ENCODE results near the gene MBD1.
"Not testable (repeated sequence)": the region's sequence is repeated elsewhere in the genome, so short reads cannot be mapped to it uniquely, and the experiment has no call there.

Gene MBD1

DNA sequence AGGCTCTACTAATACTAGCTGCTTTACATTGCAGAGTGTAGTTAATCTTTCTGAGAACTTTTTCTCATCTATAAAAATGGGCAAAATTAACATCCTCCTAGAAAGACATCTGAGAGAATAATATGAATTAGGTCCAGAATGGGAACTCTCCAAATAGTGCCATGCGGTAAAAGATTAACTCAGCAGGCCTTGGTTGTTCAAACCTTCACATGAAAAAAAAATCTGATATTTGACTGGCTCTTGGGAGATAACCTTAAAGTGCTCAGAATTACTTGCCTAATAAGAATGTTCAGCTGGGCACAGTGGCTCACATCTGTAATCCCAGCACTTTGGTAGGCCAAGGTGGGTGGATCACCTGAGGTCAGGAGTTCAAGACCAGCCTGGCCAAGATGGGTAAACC, 11.7 kb upstream of the MBD1 start:
- no peak for DNase-seq

DNA sequence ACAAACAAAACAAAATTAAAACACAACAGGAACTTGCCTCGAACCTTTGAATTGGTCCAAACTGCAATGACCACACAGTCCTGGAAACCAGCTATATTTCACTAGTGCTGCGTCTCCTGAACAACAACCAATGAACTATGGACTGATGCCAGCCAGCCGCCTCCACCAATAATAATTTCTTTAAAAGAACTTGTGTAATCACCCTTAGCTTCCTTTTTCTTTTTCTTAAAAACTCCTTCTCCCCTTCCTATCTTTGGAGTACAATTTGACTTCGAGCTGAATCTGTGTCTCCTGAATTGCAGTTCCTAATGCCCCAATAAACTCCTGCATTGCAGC, 7.8 kb upstream of the MBD1 start:
- DNase-seq = no peak

DNA sequence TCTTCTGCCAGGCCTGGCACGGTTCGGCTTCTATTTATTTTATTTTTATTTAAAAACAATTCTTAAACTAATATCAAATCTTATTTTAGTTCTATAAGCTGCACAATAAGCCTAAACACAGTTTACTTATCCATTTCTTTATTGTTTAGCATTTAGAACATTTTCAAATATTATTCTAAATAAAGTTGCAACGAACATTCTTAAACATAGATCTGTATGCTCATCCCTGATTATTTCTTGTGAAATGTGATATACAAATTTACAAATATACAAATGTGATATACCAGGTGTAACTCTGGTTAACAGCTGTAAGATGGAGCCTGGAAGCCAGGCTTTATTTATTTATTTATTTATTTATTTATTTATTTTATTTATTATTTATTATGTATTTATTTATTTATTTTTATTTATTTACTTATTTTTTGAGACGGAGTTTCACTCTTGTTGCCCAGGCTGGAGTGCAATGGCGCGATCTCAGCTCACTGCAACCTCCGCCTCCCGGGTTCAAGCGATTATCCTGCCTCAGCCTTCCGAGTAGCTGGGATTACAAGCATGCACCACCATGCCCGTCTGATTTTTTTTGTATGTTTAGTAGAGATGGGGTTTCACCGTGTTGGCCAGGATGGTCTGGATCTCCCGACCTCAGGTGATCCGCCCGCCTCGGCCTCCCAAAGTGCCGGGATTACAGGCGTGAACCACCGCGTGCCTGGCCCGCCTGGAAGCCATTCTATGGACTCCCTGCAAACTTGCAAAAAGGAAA, 7.2 kb upstream of the MBD1 start:
- DNase-seq = not testable (repeated sequence)

DNA sequence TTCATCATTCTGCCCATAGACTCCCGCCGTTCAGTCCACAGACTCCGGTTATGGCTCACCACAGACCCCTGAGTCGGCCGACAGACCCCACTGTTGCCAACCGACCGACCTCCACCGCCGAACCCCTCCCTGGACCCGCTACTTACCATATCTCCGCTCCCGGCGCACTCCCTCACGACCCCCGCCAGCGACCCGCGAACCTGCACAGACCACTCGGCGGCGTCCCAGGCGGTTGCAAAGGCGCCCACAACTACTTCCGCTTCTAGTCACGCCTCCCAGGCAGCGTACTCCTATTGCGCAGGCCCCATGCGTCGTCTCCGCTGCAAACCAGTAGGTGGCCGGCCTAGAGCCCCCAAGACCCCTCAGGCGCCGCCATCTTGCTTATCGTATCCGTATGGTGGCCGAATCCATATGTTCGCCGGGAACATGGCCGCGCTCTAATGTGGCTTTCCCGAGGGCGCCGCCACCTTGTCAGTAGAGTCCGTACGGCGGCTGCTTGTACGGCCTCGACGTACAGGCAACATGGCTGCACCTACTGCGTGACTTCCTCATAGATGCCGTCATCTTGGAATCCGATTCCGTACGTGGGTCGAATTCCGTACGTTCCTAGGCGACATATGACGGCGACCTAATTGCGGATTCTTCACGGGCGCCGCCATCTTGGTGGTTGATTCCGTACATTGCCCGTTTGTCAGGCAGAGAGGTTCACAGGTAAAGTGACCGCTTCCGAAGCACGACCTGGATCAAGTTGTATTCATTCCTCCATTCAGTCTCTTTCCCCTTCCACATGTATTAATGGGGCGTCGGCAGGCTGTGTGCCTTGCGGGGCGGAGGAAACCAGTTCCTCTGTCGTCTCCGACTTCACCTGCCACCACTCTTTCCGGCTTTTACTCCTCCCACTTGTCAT, 6.4 kb upstream of the MBD1 start, which contains the start of gene CXXC1:
Gene CXXC1, minus strand, starts transcription at position 252 of the 907 bp plus-strand sequence. Its CDS starts 103 bp downstream, at position 149.
- DNase-seq = peak; percentile 99

DNA sequence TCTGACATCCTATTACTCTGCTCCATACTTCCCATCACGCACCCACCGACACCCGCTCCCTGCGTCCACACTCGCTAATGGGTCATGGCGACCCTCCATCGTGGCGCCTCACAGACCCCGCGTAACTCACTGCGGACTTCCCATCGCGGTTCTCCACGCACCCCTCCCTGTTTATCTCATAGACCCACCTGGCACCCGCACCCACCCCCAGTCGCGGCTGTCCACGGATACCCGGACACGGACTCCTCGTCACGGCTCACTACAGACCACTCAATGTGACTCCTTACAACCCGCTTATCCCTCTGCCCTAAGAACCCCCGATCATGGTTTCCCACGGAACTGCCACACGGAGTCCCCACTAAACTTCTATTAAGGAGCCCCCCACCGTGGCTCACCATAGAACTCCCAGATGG, 5.7 kb upstream of the MBD1 start:
- DNase-seq = no peak

DNA sequence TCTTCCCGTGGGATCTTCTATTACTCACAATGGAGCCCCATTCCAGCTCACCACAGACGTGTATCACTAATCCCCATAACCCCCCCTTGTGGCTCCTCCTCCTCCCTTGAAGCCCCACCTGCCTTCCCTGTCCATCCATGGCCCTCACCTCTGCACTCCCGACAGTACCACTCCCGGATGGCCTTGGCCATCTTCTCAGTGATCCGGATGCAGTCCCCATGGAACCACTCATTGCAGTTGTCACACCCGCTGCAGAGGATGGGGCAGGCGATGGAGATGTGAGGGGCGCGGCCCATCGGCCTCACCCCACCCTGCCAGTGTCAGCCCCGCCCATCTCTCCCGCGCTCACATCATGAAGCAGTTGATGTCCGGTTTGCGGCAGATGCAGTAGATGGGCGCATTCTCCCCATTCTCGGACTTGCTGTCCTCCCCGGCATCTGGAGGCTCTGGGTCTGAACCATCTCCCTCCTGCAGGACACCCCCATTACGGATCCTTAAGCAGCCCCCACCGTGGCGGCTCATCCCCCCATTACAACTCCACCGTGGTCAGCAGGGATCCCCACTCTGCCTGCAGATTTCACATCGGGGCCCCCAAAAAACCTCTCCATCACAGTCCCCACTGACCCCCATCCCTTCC, 5.2 kb upstream of the MBD1 start:
- peak; percentile 34 for DNase-seq

DNA sequence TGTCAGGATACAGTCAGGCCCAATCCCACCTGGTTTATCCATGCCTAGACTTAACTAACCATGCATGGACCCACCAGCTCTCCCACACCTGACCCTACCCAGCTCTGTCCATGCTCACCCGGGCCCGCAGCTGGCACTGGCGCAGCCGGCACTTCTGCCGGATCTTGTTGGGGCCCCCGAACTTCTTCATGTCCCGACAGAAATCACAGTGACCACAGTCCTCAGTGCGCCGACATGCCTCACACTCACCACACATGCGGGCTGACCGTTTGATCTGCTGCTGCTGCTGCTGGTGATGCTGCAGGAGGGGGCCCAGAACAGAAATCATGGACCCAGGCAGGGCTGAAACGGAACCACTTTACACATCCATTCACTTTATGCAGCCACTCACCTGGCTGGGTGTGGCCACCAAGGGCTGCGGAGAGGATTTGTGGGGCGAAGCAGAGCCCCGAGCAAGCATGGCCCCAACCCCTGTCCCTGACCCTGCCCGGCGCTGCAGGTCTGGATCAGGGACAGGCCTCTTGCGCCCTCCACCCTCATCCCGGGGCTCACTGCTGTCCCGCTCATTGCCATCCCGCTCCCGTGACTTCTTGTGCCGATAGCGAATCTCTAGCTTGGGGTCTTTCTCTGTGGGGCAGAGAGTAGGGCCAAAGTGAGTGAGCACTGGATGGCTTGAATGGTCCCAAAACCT, 4.5 kb upstream of the MBD1 start:
- DNase-seq = no peak

DNA sequence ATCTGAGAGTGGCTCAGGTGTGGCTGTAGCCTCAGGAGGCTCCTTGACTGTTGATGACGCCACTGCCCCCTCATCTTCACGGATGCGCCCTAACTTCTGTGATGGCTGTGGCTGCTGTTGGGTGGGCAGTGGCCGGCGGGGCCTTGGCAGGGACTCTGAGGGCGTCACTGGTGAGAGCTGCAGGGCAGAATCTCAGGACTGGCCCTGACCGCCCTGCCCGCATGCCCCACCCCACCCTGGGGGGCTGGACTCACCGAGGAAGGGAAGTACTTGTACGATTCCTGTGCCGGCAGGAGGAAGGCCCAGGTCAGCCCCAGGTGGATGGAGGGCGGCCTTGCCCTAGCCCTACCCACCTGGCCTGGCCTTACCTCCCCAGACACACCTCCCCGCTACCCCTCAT, 3.7 kb upstream of the MBD1 start:
- DNase-seq = no peak

DNA sequence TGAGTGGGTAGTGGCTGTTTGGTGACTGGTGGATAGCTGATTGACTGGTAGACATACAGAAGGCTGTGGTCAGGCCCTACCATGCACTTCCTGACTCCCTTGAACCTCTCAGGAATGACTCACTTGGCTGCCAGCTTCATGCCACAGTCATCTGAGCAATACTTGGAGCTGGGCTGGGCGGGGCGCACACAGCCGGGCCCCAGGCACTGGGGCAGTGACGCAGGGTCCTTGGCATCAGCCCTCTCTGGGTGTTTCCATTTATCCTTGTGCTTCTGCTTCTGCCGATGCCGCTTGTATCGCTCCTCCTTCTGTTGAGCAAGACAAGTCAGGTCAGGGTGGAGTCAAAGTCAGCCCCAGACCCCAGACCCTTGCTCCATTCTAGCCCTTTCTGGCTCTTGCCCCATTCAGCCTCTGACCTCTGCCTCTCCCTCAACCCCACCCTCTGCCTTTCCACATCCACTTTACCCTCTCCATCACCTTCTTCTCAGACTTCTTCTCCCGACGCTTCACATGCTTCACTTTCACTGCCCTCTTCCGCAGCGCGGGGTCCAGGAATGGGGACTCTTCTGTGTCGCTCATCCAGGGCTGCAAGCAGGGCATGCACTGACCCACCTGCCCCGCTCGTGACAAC, 3.0 kb upstream of the MBD1 start:
- DNase-seq = peak; percentile 17

DNA sequence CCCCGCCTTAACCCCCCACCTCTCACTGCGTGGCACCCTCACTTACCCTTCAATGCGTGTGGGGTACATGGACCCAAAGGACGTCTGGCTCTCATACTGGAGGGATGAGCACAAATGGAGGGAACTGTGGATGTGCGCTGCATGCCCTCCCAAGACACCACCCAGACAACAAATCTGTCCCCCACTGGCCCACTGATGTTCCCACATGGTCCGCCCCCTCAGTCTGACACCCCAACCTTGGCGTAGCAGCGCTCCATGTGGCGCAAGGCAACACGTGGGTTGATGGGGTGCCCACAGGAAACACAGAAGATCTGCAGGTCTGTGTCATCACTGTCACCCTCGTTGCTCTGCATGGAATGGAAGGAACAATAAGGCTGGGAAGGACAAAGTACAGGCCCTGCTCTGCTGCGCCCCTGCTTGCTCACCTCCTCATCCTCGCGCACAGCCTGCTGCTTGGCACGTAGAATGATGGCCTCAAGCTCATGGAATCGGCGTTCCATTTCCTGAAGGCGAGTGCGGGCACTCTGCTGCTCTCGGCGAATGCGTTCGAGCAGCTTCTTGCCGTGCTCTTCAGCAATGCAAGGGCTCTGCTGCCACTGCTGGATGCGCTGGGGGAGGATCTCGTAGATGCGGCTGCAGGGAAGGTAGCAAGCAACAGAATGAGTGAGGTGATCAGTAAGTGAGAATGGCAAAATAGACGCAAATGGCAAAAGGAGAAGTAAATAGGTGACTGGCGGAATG, 2.3 kb upstream of the MBD1 start:
- DNase-seq = no peak

DNA sequence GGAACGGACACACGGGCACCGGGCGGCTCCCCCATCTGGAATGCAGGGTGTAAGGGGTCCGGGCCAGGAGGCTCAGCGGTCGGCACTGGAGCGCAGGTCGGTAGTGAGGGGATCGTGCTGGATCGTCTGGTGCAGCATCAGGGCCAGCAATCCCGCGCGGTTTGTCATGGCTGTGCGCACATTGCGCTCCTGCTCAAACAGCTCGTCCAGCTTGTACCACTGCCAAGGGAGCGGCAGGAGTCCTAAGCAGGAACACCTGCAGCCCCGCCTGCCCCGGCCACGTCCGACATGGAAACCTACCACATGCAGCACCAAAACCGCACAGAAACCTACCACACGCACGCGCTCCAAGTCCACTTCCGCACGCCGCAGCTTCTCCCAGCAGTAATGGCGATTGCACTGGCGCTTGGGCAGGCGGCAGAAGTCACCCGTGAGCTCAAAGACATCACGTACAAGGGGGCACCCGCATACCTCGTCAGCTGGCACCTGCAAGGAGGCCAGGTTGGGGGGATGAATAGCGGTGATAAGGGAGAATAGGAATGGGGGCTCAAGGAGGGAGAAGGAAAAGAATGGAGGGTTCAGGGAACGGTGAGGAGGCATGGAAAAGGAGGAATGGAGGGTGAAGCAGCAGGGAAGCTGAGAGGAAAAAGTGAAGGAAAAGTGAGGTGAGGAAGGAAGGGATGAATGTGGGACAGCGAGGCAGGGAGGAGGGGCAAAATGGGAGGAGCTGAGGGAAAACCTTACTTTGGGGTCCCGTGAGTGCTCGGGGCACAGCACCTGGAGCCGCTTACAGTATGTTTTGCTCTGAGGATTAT, 1.4 kb upstream of the MBD1 start:
- no peak for DNase-seq

DNA sequence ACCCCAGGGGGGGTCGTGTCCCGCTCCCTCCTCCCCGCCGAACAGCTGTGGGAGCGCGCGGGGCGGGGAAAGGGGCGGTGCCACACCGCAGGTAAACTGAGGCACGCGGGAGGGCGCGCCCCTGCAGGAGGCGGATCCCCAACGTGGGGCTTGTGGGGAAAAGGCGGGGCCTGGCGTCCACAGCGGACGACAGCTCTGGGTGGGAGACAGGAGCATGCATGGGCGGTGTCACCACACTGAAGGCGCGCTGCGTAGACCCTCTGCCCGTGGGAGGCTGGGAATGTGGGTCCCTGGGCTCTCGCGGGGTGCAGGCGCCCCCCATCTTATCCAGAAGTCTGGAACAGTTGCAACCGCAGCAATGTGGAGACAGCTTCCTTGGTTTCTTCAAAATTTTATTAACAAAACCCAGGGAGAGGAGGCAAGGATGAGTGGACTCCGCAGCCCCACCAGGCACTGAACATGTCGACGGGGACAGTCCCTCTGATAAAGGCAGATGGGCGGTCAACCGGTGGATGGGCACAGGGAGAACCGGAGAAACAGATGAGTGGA, 723 bp upstream of the MBD1 start:
- DNase-seq = no peak

DNA sequence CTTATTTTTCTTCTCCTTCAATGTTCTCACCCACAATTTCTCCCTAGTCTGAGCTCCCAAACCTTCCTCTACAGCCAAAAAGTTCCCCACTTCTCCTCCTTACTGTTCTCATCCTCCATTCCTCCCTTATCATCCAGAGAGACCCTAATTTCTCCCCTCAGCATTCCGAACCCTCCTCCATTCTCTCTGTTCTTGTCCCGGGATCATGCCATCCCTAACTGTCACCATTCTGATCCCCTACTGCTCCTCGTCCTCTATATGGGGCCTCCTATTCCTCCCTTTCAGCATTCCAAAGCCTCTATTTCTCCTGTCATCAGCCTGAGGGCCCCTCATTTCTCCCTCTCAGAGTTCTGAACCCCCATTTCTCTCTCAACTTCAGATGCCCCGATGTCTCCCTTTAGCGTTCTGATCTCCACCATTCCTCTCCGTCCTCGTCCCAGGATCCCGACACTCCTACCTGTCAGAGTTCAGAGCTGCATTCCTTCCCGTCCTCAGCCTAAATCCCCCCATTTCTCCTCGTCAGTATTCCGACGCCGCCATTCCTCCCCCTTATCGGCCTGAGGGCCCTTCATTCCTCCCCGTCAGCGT, 522 bp downstream of the MBD1 start:
- no peak for DNase-seq

DNA sequence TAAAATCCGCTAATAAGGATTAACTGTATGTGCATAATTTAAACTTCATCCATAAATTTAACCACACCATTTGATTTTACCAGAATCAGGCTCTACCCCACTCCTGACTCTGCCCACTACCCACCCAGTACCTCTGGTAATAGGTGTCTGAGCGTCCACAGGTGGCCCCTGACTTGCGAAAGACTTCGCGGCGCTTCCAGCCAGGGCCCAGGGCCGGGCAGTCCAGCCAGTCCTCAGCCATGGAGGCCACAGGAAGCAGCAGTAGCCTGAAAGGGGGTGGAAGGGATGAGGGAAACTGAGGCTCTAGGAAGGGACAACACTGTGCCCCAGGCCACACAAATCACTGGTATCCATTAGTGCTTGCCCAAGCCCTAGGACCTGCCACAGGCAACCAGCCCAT, 1.6 kb downstream of the MBD1 start:
- DNase-seq = no peak

DNA sequence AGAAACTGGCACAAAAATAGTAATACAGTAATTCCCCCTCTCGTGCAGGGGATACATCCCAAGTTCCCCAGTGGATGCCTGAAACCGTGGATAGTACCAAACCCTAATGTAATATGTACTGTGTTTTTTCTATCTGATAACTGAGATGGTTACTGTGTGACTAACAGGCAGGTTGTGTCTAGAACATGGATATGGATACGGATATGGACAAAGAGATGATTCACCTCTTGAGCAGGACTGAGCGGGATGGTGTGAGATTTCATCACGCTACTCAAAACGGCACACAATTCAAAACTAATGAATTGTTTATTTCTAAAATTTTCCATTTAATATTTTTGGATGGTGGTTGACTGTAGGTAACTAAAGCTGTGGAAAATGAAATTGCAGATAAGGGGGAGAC, 3.4 kb downstream of the MBD1 start:
- peak; percentile 9 for DNase-seq

DNA sequence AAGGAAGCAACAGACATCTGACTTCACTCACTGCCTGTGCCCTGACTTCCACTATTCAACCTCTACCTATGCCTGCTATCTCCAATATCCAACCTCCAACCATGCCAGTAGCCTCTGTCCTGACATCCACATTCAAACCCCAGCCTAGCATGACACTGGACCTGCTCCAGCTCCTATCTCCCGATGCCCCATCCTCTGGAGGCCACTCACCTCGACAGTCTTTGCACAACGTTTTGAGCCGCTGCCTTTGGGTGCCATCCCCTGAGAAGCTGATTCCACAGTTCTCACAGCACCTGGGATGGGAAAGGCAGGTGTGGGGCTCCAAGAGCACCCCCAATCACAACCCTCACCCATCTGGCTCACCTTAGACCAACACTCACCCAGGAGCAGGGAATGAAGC, 4.9 kb downstream of the MBD1 start:
- no peak for DNase-seq

DNA sequence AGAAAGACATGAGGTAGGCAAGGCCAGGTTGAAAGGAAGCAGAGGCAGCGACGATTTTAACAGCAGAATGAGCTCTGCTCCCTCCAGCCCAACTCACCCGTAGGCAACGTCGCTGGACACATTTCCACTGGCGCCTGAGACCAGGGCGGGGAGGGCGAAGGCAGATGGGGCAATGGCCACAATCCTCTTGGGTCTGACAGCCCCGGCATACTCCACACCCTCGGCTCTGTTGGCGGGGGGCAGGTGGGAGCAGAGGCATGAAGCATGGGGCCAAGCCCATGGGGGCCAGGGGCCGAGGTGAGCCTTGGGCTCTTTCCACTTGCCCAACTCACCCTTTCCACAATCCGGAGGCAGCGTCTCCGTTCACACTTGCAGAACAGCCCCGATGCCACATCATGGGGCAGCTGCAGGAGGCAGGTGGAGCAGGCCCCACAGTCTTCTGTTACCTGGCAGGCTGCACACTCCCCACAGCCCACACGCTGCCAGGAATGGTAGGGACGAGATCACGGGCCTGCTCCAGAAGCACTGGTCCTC, 5.8 kb downstream of the MBD1 start:
- DNase-seq = no peak

DNA sequence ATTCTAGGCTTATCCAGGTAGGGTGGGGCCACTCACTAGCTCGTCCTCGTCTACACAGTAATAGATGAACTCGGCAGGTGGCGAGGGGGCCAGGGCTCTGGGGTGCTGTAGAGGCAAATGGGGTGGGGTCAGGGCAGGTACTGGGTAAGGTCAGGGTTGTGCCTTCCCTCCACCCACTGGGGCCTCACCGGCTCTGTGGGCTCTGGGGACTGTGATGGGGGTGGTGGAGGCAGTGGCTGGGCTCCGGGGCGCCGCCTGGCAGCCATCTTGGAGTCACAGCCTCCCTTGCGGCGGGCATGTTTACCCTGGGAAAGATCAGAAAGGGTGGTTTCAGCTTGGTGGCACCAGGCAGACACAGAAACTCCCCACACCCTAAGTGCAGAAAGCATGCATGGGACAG, 6.4 kb downstream of the MBD1 start:
- DNase-seq = no peak

DNA sequence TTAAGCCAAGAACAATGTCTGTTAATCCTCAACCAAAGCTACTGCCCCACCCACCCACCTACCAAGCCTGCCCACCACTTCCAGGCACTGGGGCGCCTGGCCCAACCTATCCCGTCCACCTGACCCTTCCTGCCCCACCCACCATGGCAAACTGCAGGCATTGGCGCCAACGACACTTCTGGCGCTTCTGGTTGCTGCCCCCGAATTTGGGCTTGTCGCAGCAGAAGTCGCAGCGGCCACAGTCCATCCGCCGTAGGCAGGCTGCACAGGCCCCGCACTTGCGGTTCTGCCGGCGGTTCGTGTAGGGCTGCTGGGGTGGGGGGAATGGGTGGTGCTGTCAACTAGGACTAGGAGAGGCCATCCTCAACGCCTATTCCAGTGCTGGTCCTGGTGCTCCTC, 7.3 kb downstream of the MBD1 start:
- no peak for DNase-seq
